HepG2 (cell line): Measurements from ENCODE around the gene COX7C. TPM values are rescaled to one million over a fixed set of nuclear protein-coding genes. Genes with fewer than 3 reads are reported as not detected.

Source experiments
- MED13 ChIP-seq: sonication (generic); formaldehyde crosslinking; IDR thresholded peaks from 2 replicates; pipeline ENCODE4 v1.5.0; 2020; ENCODE audit warnings: missing genetic modification reagents
- MIER3 ChIP-seq: IDR thresholded peaks from 2 replicates; pipeline ENCODE4 v1.6.1; 2016; ENCODE audit warnings: missing compliant biosample characterization, borderline replicate concordance
- MIXL1 ChIP-seq: IDR thresholded peaks from 2 replicates; pipeline ENCODE4 v1.6.1; 2016
- NFE2L2 ChIP-seq: fragments of 150-350 bp; IDR thresholded peaks from 2 replicates; pipeline ENCODE4 v1.6.1; 2014; ENCODE audit warnings: low read length
- NFKB2 ChIP-seq: sonication (generic); formaldehyde crosslinking; IDR thresholded peaks from 2 replicates; pipeline ENCODE4 v1.4.0; 2020; ENCODE audit warnings: missing genetic modification reagents, borderline replicate concordance
- PAF1 ChIP-seq: IDR thresholded peaks from 2 replicates; pipeline ENCODE4 v1.6.1; 2016; ENCODE audit warnings: missing genetic modification reagents, missing compliant biosample characterization
- PLSCR1 ChIP-seq: sonication (generic); formaldehyde crosslinking; IDR thresholded peaks from 2 replicates; pipeline ENCODE4 v1.5.0; 2020; ENCODE audit warnings: missing genetic modification reagents, mild to moderate bottlenecking, borderline replicate concordance
- PRPF4 ChIP-seq: fragments of 200-400 bp; formaldehyde crosslinking; IDR thresholded peaks from 2 replicates; pipeline ENCODE4 v1.6.1; 2016; ENCODE audit warnings: low read length, low read depth; ENCODE audit not compliant: poor library complexity, severe bottlenecking
- RELA ChIP-seq: sonication (generic); formaldehyde crosslinking; IDR thresholded peaks from 2 replicates; pipeline ENCODE4 v1.4.0; 2020; ENCODE audit warnings: missing genetic modification reagents
- SMYD3 ChIP-seq: sonication (generic); formaldehyde crosslinking; IDR thresholded peaks from 2 replicates; pipeline ENCODE4 v1.8.1; 2023; ENCODE audit warnings: mild to moderate bottlenecking, missing genetic modification reagents
- SRF ChIP-seq: IDR thresholded peaks from 2 replicates; pipeline ENCODE4 v1.6.1; 2011; ENCODE audit warnings: mild to moderate bottlenecking, low read depth, low read length, moderate library complexity
- WIZ ChIP-seq: sonication (generic); formaldehyde crosslinking; IDR thresholded peaks from 2 replicates; pipeline ENCODE4 v1.5.1; 2020; ENCODE audit warnings: mild to moderate bottlenecking, missing genetic modification reagents
- ZBTB10 ChIP-seq: sonication (generic); formaldehyde crosslinking; IDR thresholded peaks from 2 replicates; pipeline ENCODE4 v1.4.0; 2020; ENCODE audit warnings: missing genetic modification reagents, borderline replicate concordance
- ZBTB39 ChIP-seq: sonication (generic); formaldehyde crosslinking; IDR thresholded peaks from 2 replicates; pipeline ENCODE4 v1.5.0; 2020; ENCODE audit warnings: missing genetic modification reagents
- ZNF124 ChIP-seq: sonication (generic); formaldehyde crosslinking; IDR thresholded peaks from 2 replicates; pipeline ENCODE4 v1.4.0; 2020; ENCODE audit warnings: missing genetic modification reagents
- ZNF280B ChIP-seq: sonication (generic); formaldehyde crosslinking; IDR thresholded peaks from 2 replicates; pipeline ENCODE4 v1.5.0; 2020; ENCODE audit warnings: missing genetic modification reagents, mild to moderate bottlenecking, borderline replicate concordance
- ZNF296 ChIP-seq: sonication (generic); formaldehyde crosslinking; conservative IDR thresholded peaks from 2 replicates; pipeline ENCODE4 v1.5.0; 2020; ENCODE audit warnings: mild to moderate bottlenecking, missing genetic modification reagents
- ZNF333 ChIP-seq: sonication (generic); formaldehyde crosslinking; IDR thresholded peaks from 2 replicates; pipeline ENCODE4 v1.4.0; 2020; ENCODE audit warnings: mild to moderate bottlenecking, missing genetic modification reagents, borderline replicate concordance
- ZNF616 ChIP-seq: sonication (generic); formaldehyde crosslinking; IDR thresholded peaks from 2 replicates; pipeline ENCODE4 v1.5.0; 2020; ENCODE audit warnings: low read depth, mild to moderate bottlenecking, missing genetic modification reagents
- ZNF619 ChIP-seq: sonication (generic); formaldehyde crosslinking; IDR thresholded peaks from 2 replicates; pipeline ENCODE4 v1.4.0; 2020; ENCODE audit warnings: mild to moderate bottlenecking, missing genetic modification reagents
- ZNF652 ChIP-seq: IDR thresholded peaks from 2 replicates; pipeline ENCODE4 v1.6.1; 2016; ENCODE audit warnings: low read depth, borderline replicate concordance
- ZNF747 ChIP-seq: sonication (generic); formaldehyde crosslinking; IDR thresholded peaks from 2 replicates; pipeline ENCODE4 v1.8.1; 2023; ENCODE audit warnings: missing genetic modification reagents, mild to moderate bottlenecking, borderline replicate concordance
- ZNF83 ChIP-seq: sonication (generic); formaldehyde crosslinking; IDR thresholded peaks from 2 replicates; pipeline ENCODE4 v1.4.0; 2020; ENCODE audit warnings: missing genetic modification reagents, mild to moderate bottlenecking, borderline replicate concordance
- polyA plus RNA-seq, 8 experiments: library from polyadenylated mRNA; depleted of rRNA in 3 of 8; stranded (reverse) in 7 of 8; unstranded in 1 of 8; fragments of >200 nt; fragmentation: Illumina TruSeq in 4 of 8; extraction: Trizol in 4 of 8; gene quantifications; 2 replicates each; pipeline versions ENCODE4 v1.2.1 to v1.2.3, GENCODE V29; 2011 to 2016; ENCODE audit warnings: low read depth in 4 of 8, missing spikeins in 1 of 8, mixed read lengths in 1 of 8; ENCODE audit not compliant: insufficient read depth in 1 of 8
- total RNA-seq, 5 experiments: library from RNA; depleted of rRNA; stranded (reverse); fragments of >200 nt; fragmentation: Illumina TruSeq; extraction: Trizol; gene quantifications; 2 replicates each; pipeline ENCODE4 v1.2.3, GENCODE V29; 2016; ENCODE audit warnings: low read depth in 1 of 5

The COX7C gene
- total and polyA plus RNA-seq, 2 of the 13 experiments (the other 11 are each of a cell fraction or from before 2014, with no cell fraction given): 538 to 635 TPM

DNA sequence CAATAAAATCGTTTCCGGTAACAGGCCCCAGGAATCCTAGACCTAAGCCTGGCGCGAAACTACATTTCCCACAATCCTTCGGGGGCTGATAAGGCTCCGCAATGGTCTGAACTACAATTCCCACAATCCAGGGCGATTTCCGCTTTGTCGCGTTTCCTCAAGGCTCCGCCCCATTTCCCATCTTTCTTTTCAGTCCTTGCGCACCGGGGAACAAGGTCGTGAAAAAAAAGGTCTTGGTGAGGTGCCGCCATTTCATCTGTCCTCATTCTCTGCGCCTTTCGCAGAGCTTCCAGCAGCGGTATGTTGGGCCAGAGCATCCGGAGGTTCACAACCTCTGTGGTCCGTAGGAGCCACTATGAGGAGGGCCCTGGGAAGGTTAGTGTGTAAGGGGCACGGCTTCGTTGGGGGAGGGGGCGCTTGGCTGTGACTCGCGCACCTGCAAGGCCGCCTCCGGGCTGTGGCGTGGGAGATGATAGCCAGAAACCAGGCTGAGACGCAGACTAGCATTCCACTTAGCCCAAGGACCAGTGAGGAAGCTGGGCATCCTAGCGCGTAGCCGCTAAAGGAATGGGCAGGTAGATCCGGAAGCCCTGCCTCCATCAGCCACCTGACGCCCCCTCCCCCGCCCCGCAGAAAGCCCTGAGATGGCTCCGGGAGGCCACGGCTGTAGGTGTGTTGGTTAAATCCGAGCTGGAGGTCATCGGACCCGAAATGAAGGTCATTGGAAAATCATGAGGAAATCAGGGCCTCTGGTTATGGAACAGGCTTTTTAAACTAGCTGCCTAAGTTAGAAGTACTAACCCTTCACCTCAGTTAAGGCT, at the start of gene COX7C (continued):
- TF ChIP-seq ZBTB10 (CRISPR knock-in tag): no peak
- peak; percentile 75; the same call in 1 of the 2 replicates for TF ChIP-seq MIXL1 (CRISPR knock-in tag)
- TF ChIP-seq SMYD3 (CRISPR knock-in tag): no peak; the same call in 1 of the 2 replicates
- no peak for TF ChIP-seq PLSCR1 (CRISPR knock-in tag)
- TF ChIP-seq ZNF124 (CRISPR knock-in tag): no peak
- TF ChIP-seq PAF1 (CRISPR knock-in tag): no peak
- no peak for TF ChIP-seq MED13 (CRISPR knock-in tag)
- no peak for TF ChIP-seq ZNF83 (CRISPR knock-in tag)
- peak; percentile 74; the same call in 1 of the 2 replicates for TF ChIP-seq ZNF333 (CRISPR knock-in tag)
- TF ChIP-seq ZNF616 (CRISPR knock-in tag): no peak
- TF ChIP-seq ZNF747 (CRISPR knock-in tag): no peak
- TF ChIP-seq ZNF619 (CRISPR knock-in tag): peak; percentile 21; the same call in 1 of the 2 replicates
- no peak for TF ChIP-seq WIZ (CRISPR knock-in tag)
- TF ChIP-seq PRPF4: peak; percentile 76
- TF ChIP-seq ZBTB39: no peak
- no peak for TF ChIP-seq NFE2L2
- TF ChIP-seq SRF: 0 out of 2 replicates have a peak, but pooled peaks have one; percentile 19
- TF ChIP-seq ZNF280B (CRISPR knock-in tag): peak; percentile 38; the same call in 1 of the 2 replicates
- TF ChIP-seq ZNF296 (CRISPR knock-in tag): no peak
- no peak for TF ChIP-seq ZNF652 (CRISPR knock-in tag)
- TF ChIP-seq NFKB2 (CRISPR knock-in tag): peak; percentile 74; the same call in 1 of the 2 replicates
- peak; percentile 43; the same call in 1 of the 2 replicates for TF ChIP-seq MIER3 (CRISPR knock-in tag)
- TF ChIP-seq RELA: no peak
